Activated naive CD8-positive, alpha-beta T cell treated with anti-CD3 and anti-CD28 coated beads for 36 hours (primary cell): ENCODE measurements around the gene CCNY. TPM values are rescaled to one million over a fixed set of nuclear protein-coding genes. Genes with fewer than 3 reads are reported as not detected.

Experiments used
- DNase-seq: peaks from one replicate; pipeline ENCODE4 v3.0.0; 2021
- H3K27ac Mint-ChIP-seq: one replicate; pipeline ENCODE4 v1.8.0; 2022; ENCODE audit warnings: mild to moderate bottlenecking, moderate library complexity, mixed read lengths
- H3K27me3 Mint-ChIP-seq: one replicate; pipeline ENCODE4 v1.8.0; 2022; ENCODE audit warnings: mild to moderate bottlenecking, mixed read lengths
- H3K36me3 Mint-ChIP-seq: one replicate; pipeline ENCODE4 v1.8.0; 2021; ENCODE audit warnings: mild to moderate bottlenecking, mixed read lengths
- H3K4me1 Mint-ChIP-seq: one replicate; pipeline ENCODE4 v1.8.0; 2021; ENCODE audit warnings: mixed read lengths
- H3K4me3 Mint-ChIP-seq: one replicate; pipeline ENCODE4 v1.8.0; 2022; ENCODE audit warnings: mild to moderate bottlenecking, moderate library complexity, mixed read lengths
- H3K9me3 Mint-ChIP-seq: one replicate; pipeline ENCODE4 v1.8.0; 2022; ENCODE audit warnings: mixed read lengths
- total RNA-seq, 2 experiments: library from RNA; stranded (reverse); gene quantifications; one replicate each; pipeline ENCODE4 v1.2.3, GENCODE V29; 2021

Gene CCNY
- total RNA-seq, 2 experiments from 2014 or later = 52.1 to 55.2 TPM

GRCh38 chr10:35447693-35448407, 111.5 kb downstream of the CCNY start:
- peaks cover 21% of the 10 kb centered on the region for H3K9me3 Mint-ChIP-seq
- H3K27ac Mint-ChIP-seq = peak overlapping the region; percentile 90
- peaks cover 31% of the 10 kb centered on the region for H3K36me3 Mint-ChIP-seq
- H3K4me3 Mint-ChIP-seq = peak overlapping the region; percentile 51
- H3K4me1 Mint-ChIP-seq = peaks cover 63% of the 10 kb centered on the region
- H3K27me3 Mint-ChIP-seq = no peaks in the 10 kb centered on the region
- DNase-seq = no peak

GRCh38 chr10:35448687-35449662, 112.7 kb downstream of the CCNY start:
- peak overlapping the region; percentile 76 for H3K27ac Mint-ChIP-seq
- H3K4me3 Mint-ChIP-seq = no peak overlapping the region
- peaks cover 14% of the 10 kb centered on the region for H3K9me3 Mint-ChIP-seq
- no peak for DNase-seq
- no peaks in the 10 kb centered on the region for H3K27me3 Mint-ChIP-seq
- peaks cover 68% of the 10 kb centered on the region for H3K4me1 Mint-ChIP-seq
- H3K36me3 Mint-ChIP-seq = peaks cover 26% of the 10 kb centered on the region

GRCh38 chr10:35449944-35450343, 113.6 kb downstream of the CCNY start:
- peaks cover 20% of the 10 kb centered on the region for H3K36me3 Mint-ChIP-seq
- H3K4me1 Mint-ChIP-seq = peaks cover 76% of the 10 kb centered on the region
- no peak overlapping the region for H3K4me3 Mint-ChIP-seq
- peak overlapping the region; percentile 50 for H3K27ac Mint-ChIP-seq
- H3K27me3 Mint-ChIP-seq = no peaks in the 10 kb centered on the region
- H3K9me3 Mint-ChIP-seq = peaks cover 8% of the 10 kb centered on the region
- no peak for DNase-seq

- Mint-ChIP-seq H3K9me3 (peaks cover 2% of the 10 kb centered on the region), H3K4me3 (no peak overlapping the region), H3K27me3 (no peaks in the 10 kb centered on the region), H3K4me1 (peaks cover 82% of the 10 kb centered on the region), H3K27ac (no peak overlapping the region), H3K36me3 (peaks cover 8% of the 10 kb centered on the region)
- DNase-seq = no peak
These were observed 115.1 kb downstream of the CCNY start for GRCh38 chr10:35451151-35452016.

GRCh38 chr10:35452171-35452570, 115.9 kb downstream of the CCNY start:
- H3K27ac Mint-ChIP-seq = peak overlapping the region; percentile 13
- no peak for DNase-seq
- no peaks in the 10 kb centered on the region for H3K9me3 Mint-ChIP-seq
- peaks cover 7% of the 10 kb centered on the region for H3K36me3 Mint-ChIP-seq
- peaks cover 82% of the 10 kb centered on the region for H3K4me1 Mint-ChIP-seq
- no peak overlapping the region for H3K4me3 Mint-ChIP-seq
- H3K27me3 Mint-ChIP-seq = no peaks in the 10 kb centered on the region

- H3K36me3 Mint-ChIP-seq = peaks cover 9% of the 10 kb centered on the region
- peaks cover 83% of the 10 kb centered on the region for H3K4me1 Mint-ChIP-seq
These were observed 116.5 kb downstream of the CCNY start for GRCh38 chr10:35452847-35453246.

GRCh38 chr10:35453855-35454532, 117.7 kb downstream of the CCNY start:
- H3K9me3 Mint-ChIP-seq = no peaks in the 10 kb centered on the region
- H3K4me3 Mint-ChIP-seq = no peak overlapping the region
- peaks cover 80% of the 10 kb centered on the region for H3K4me1 Mint-ChIP-seq
- peaks cover 9% of the 10 kb centered on the region for H3K36me3 Mint-ChIP-seq
- DNase-seq = no peak
- H3K27ac Mint-ChIP-seq = no peak overlapping the region
- H3K27me3 Mint-ChIP-seq = no peaks in the 10 kb centered on the region

More at GRCh38 chr10:35452847-35453246, 116.5 kb downstream of the CCNY start:
- DNase-seq = no peak
- Mint-ChIP-seq H3K27me3 (no peaks in the 10 kb centered on the region), H3K27ac (no peak overlapping the region), H3K9me3 (no peaks in the 10 kb centered on the region), H3K4me3 (no peak overlapping the region)

GRCh38 chr10:35456153-35456720, 119.9 kb downstream of the CCNY start:
- H3K27me3 Mint-ChIP-seq = no peaks in the 10 kb centered on the region
- no peak overlapping the region for H3K27ac Mint-ChIP-seq
- peaks cover 10% of the 10 kb centered on the region for H3K36me3 Mint-ChIP-seq
- H3K9me3 Mint-ChIP-seq = no peaks in the 10 kb centered on the region
- H3K4me1 Mint-ChIP-seq = peaks cover 81% of the 10 kb centered on the region
- H3K4me3 Mint-ChIP-seq = no peak overlapping the region
- no peak for DNase-seq

GRCh38 chr10:35456784-35457183, 120.5 kb downstream of the CCNY start:
- Mint-ChIP-seq H3K9me3 (no peaks in the 10 kb centered on the region), H3K36me3 (peaks cover 10% of the 10 kb centered on the region), H3K4me3 (no peak overlapping the region), H3K27me3 (no peaks in the 10 kb centered on the region), H3K4me1 (peaks cover 81% of the 10 kb centered on the region), H3K27ac (no peak overlapping the region)
- no peak for DNase-seq

- H3K27ac Mint-ChIP-seq = peak overlapping the region; percentile 31
- H3K4me3 Mint-ChIP-seq = no peak overlapping the region
- no peak for DNase-seq
- H3K27me3 Mint-ChIP-seq = no peaks in the 10 kb centered on the region
- H3K36me3 Mint-ChIP-seq = peaks cover 10% of the 10 kb centered on the region
- H3K9me3 Mint-ChIP-seq = no peaks in the 10 kb centered on the region
- H3K4me1 Mint-ChIP-seq = peaks cover 85% of the 10 kb centered on the region
These were observed 122.5 kb downstream of the CCNY start for GRCh38 chr10:35458500-35459448.

- H3K36me3 Mint-ChIP-seq = peaks cover 6% of the 10 kb centered on the region
- no peak for DNase-seq
- no peaks in the 10 kb centered on the region for H3K27me3 Mint-ChIP-seq
- H3K4me3 Mint-ChIP-seq = no peak overlapping the region
- no peaks in the 10 kb centered on the region for H3K9me3 Mint-ChIP-seq
- peaks cover 79% of the 10 kb centered on the region for H3K4me1 Mint-ChIP-seq
- H3K27ac Mint-ChIP-seq = peak overlapping the region; percentile 50
These were observed 123.1 kb downstream of the CCNY start for GRCh38 chr10:35459449-35459847.

GRCh38 chr10:35460852-35461460, 124.6 kb downstream of the CCNY start:
- no peak overlapping the region for H3K4me3 Mint-ChIP-seq
- no peaks in the 10 kb centered on the region for H3K9me3 Mint-ChIP-seq
- no peak for DNase-seq
- H3K27ac Mint-ChIP-seq = peak overlapping the region; percentile 6
- H3K4me1 Mint-ChIP-seq = peaks cover 66% of the 10 kb centered on the region
- H3K36me3 Mint-ChIP-seq = peaks cover 6% of the 10 kb centered on the region
- no peaks in the 10 kb centered on the region for H3K27me3 Mint-ChIP-seq

- peaks cover 54% of the 10 kb centered on the region for H3K4me1 Mint-ChIP-seq
These were observed 126.2 kb downstream of the CCNY start for GRCh38 chr10:35462491-35462934.

More at GRCh38 chr10:35462491-35462934, 126.2 kb downstream of the CCNY start:
- Mint-ChIP-seq H3K27me3 (no peaks in the 10 kb centered on the region), H3K27ac (peak overlapping the region; percentile 35), H3K9me3 (no peaks in the 10 kb centered on the region), H3K36me3 (peaks cover 1% of the 10 kb centered on the region), H3K4me3 (no peak overlapping the region)
- DNase-seq = no peak
